HUES6 (cell line): ENCODE results near the gene BRF1.

Experiments used
- H3K27ac ChIP-seq: 2 replicates; pipeline ENCODE4 v1.7.0; 2013; ENCODE audit warnings: low read depth, mild to moderate bottlenecking, low read length, inconsistent platforms
- H3K27me3 ChIP-seq: 2 replicates; pipeline ENCODE4 v1.6.1; 2013; ENCODE audit warnings: low read length; ENCODE audit not compliant: control insufficient read depth, insufficient read depth
- H3K36me3 ChIP-seq: 2 replicates; pipeline ENCODE4 v1.6.1; 2013; ENCODE audit warnings: low read length; ENCODE audit not compliant: control insufficient read depth, insufficient read depth
- H3K4me1 ChIP-seq: 2 replicates; pipeline ENCODE4 v1.6.1; 2013; ENCODE audit warnings: low read length; ENCODE audit not compliant: control insufficient read depth, insufficient read depth
- H3K4me3 ChIP-seq: 2 replicates; pipeline ENCODE4 v1.5.1; 2013; ENCODE audit warnings: low read depth, low read length
- H3K9ac ChIP-seq: one replicate; pipeline ENCODE4 v1.6.1; 2013; ENCODE audit warnings: mild to moderate bottlenecking, low read length
- H3K9me3 ChIP-seq: 2 replicates; pipeline ENCODE4 v1.6.1; 2013; ENCODE audit warnings: low read depth, low read length; ENCODE audit not compliant: control insufficient read depth, insufficient read depth

Gene BRF1

DNA sequence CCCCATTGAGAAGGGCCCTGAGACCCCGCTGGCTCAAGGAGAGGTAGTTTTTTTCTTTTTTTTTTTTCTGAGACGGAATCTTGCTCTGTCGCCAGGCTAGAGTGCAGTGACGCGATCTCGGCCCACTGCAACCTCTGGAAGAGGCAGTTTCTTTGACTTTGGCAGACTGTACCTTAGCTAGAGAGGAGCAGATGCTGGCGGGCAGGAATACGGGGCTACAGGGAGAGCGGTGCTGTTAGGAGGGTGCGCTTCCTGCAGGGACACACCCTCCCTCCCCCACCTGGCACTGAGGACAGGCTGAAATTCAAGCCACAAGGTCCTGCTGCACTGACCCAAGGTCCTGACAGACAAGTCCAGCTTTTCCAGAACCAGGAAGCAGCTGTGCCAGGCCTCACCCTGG is 87.4 kb downstream of the BRF1 start:
- Histone ChIP-seq H3K4me3 (no peak overlapping the region), H3K9me3 (no peaks in the 10 kb centered on the region), H3K27me3 (no peaks in the 10 kb centered on the region), H3K27ac (no peak overlapping the region), H3K9ac (no peak overlapping the region), H3K4me1 (no peaks in the 10 kb centered on the region), H3K36me3 (peaks cover 22% of the 10 kb centered on the region; the same call in 1 of the 2 replicates)

DNA sequence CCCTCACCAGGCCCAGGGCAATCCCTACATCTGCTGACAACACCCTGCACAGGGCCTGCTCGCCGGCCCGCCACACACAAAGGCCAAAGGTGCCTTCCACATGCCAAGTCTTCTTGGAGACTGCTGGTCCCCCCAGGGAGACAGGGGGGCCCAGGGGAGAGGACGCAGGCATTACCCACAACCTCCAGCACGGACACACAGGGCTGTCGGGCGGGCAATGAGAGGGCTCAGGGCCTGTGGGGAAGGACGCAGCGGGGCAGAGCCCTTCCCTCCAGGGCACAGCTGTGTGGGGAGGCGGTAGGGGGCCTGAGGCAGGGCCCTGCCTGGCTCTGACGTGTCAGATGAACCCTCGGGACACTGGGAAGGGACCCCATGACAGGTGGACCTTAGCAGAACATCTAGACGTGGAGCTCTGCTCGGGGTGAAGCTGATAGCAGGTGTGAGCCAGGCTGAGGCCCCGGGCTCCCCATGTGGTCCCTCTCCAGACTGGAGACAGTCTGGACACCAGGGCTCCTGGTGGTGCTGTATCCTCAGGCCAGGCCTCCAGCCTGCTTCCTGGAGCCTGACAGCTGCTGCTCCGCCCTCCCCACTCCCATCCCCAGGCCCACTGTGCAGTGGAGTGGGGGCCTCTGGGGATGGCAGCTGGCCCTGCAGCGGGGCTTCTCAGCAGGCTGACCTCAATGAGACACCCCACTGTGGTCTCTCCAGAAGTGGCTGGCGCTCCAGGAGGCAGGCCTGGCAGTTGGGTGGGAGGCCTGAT is 88.1 kb downstream of the BRF1 start:
- Histone ChIP-seq H3K4me1 (no peaks in the 10 kb centered on the region), H3K36me3 (peaks cover 16% of the 10 kb centered on the region; the same call in 1 of the 2 replicates), H3K27ac (no peak overlapping the region), H3K9ac (no peak overlapping the region), H3K9me3 (no peaks in the 10 kb centered on the region), H3K27me3 (no peaks in the 10 kb centered on the region), H3K4me3 (no peak overlapping the region)

DNA sequence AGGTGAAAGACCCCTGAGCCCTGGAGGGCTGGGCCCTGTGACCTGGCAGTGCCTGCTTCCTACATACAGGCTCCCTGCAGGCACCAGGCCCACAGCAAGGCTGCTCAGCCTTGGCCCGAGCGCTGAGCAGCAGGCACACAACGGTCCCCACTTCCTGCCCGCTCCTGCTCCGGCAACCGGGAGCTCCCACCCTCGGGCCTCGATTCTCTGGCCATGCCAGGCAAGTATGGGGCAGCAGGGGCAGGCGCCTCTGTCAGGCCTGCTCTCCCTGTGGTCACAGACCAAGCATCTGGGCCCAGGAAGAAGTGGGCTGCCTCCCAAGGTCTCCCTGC is 89.1 kb downstream of the BRF1 start:
- Histone ChIP-seq H3K36me3 (peaks cover 13% of the 10 kb centered on the region; the same call in 1 of the 2 replicates), H3K9ac (no peak overlapping the region), H3K4me3 (no peak overlapping the region), H3K9me3 (no peaks in the 10 kb centered on the region), H3K27ac (no peak overlapping the region), H3K27me3 (no peaks in the 10 kb centered on the region), H3K4me1 (no peaks in the 10 kb centered on the region)

DNA sequence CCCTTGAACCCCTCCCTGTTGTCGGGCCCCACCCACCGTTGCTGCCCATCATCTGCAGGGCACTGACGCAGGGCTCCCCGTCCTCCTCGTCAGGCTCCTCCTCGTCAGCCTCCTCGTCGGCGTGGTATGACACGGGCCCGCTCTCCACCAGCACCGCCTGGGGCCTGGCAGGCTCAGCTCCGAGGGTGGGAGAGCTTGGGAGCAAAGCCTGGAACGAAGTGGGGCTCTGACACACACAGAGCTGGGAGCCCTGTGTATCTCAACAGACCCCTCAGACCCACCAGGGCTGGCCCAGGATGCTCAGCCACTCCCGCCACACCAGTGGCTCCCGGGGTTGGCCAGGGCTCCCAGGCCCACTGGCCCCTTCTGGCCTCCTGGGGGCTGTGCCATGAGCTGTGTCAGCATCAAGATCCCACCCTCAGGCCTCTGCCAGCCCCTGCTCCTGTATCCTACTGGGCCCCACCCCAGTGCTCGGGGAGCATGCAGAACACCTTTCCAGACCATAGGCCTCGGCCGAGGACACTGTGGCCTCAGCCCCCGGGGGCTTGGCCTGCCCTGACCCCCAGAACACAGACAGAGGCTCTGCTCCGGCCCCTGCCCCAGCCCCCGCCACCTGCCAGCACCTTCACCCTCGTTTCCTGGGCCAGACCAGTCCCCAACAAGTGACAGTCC is 89.6 kb downstream of the BRF1 start:
- H3K9ac ChIP-seq: no peak overlapping the region

DNA sequence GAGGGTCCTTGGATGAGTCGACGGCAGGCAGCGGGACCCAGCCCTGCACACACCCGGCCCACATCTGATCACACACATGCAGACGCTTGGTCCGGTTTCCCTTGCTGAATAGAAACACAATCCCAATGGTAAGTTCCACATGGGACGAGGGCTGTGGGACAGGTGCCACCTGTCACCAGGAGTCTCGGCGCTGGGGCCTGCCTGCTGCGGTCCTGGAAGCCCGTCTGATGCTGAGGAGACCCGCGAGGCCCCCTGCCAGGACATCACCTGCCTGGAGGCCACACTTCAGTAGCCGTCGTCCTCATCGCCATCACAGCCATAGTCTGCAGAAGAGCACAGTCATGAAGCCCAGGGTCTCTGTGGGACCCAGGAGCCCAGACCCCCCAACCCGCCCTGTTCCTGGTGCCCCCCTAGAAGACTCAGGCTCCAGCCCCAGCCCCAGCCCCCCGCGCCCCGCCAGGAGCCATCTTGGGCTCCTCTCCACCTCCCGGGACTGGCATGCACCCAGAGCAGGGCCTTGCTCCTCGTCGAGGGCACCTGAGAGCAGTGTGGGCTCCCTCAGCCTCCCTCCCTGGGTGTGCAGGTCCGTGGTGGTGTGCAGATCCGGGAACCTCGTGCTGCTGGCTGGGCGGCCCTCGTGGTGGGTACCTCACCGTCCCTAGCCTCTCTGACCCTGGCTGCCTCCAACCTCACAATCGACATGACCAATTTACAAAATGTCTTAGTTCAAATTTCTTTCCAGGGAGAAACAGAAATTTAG is 90.4 kb downstream of the BRF1 start:
- Histone ChIP-seq H3K27ac (no peak overlapping the region), H3K9me3 (no peaks in the 10 kb centered on the region), H3K9ac (no peak overlapping the region), H3K36me3 (peaks cover 9% of the 10 kb centered on the region; the same call in 1 of the 2 replicates), H3K27me3 (no peaks in the 10 kb centered on the region), H3K4me3 (no peak overlapping the region), H3K4me1 (no peaks in the 10 kb centered on the region)

More for the DNA sequence above, 89.6 kb downstream of the BRF1 start:
- H3K36me3 ChIP-seq: peaks cover 13% of the 10 kb centered on the region; the same call in 1 of the 2 replicates
- H3K4me3 ChIP-seq: no peak overlapping the region
- no peak overlapping the region for H3K27ac ChIP-seq
- no peaks in the 10 kb centered on the region for H3K27me3 ChIP-seq
- no peaks in the 10 kb centered on the region for H3K9me3 ChIP-seq
- no peaks in the 10 kb centered on the region for H3K4me1 ChIP-seq

DNA sequence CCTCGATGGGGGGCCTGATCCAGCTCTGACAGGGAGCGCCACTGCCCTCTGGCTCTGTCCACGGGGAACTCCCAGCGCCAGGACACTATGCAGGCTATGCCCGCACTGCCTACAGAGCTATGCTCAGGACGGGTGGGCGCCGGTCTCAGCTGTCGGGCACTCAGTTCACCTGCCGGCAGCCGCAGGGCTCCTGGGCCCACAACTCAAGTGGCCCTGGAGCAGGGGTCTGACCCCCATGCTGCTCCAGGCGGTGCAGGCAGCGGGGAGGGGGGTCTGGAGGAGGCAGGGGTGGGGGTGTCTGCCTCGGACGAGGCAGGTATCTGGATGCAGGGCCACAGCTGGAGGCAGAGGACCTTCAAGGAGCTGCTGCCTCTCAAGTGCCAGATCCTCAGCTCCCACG is 91.2 kb downstream of the BRF1 start:
- H3K9ac ChIP-seq: no peak overlapping the region
- peaks cover 9% of the 10 kb centered on the region; the same call in 1 of the 2 replicates for H3K36me3 ChIP-seq
- no peak overlapping the region for H3K27ac ChIP-seq
- no peak overlapping the region for H3K4me3 ChIP-seq
- no peaks in the 10 kb centered on the region for H3K27me3 ChIP-seq
- no peaks in the 10 kb centered on the region for H3K4me1 ChIP-seq
- H3K9me3 ChIP-seq: no peaks in the 10 kb centered on the region

DNA sequence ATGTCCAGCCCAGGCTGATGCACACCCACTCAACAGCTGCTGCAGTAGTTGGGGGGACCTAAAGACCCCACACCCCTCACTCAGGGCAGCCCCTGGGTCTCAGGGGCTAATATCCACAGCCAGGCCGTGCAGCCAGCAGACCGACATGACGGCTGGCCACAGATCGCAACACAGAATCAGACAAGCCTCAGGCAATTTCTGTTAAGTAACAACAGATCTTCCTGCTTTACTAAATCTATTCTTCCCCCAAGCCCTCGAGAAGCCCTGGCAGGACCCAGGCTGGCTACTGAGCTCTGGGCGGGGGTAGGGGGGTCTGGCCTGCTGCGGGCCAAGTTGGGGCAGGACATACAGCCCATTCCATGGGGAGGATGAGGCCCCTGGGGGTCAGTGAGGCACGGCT is 91.7 kb downstream of the BRF1 start:
- H3K9me3 ChIP-seq: no peaks in the 10 kb centered on the region

DNA sequence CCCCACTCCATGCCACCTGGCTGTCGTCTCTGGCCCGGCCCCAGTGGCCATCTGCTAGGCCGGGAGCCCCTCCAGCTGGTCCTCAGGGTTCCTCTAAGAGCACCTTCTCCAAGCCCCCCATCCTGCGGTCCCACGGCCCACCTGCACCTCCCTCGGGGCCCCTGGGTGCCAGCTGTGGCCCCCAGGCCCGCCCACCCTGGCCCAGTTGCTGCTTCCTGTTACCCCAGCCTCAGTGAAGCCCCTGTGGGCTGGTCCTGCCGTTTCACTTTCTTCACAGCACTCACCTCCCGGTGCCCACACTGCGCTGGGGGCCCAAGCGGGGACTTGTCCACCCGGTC is 92.1 kb downstream of the BRF1 start:
- Histone ChIP-seq H3K9ac (no peak overlapping the region), H3K27ac (no peak overlapping the region), H3K4me3 (no peak overlapping the region), H3K36me3 (peaks cover 9% of the 10 kb centered on the region; the same call in 1 of the 2 replicates), H3K27me3 (no peaks in the 10 kb centered on the region; the same call in 1 of the 2 replicates), H3K9me3 (no peaks in the 10 kb centered on the region), H3K4me1 (no peaks in the 10 kb centered on the region)

More for the DNA sequence above, 91.7 kb downstream of the BRF1 start:
- no peaks in the 10 kb centered on the region for H3K27me3 ChIP-seq
- H3K4me1 ChIP-seq: no peaks in the 10 kb centered on the region
- H3K9ac ChIP-seq: no peak overlapping the region
- H3K36me3 ChIP-seq: peaks cover 9% of the 10 kb centered on the region; the same call in 1 of the 2 replicates
- no peak overlapping the region for H3K4me3 ChIP-seq
- no peak overlapping the region for H3K27ac ChIP-seq

DNA sequence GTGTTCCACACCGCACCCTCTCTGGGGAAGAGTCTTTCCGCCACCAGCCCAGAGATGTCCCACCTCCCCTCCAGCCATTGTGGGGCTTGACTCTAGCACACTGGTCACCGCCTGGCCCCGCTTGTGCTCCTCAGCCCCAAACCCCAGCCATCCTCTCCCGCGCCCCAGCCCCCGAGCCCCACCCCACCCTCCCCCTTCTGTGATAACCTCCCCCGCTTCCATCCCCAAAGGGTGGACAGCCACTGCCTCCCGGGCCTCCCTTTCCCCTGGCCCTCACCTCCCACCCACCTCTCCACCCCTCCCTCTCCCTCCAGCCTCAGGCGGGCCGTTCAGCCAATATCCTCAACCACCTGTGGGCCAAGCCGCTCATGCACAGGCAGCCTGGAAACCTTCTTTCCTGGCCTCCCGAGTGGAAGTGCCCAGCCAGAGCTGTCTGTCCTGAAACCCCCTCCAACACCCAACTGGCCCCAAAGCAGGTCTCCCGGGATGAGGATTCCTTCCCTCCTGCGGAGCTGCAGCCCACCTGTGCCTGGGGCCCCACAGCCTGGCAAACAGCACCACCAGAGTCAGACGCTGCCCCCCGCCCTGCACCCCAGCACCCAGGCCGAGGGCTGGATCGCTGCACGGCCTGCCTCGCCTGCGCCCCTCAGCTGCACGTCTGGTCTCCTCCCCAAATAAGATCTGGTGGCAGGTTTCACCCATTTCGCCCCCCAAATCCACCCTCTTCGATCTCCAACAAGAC is 92.6 kb downstream of the BRF1 start:
- Histone ChIP-seq H3K27me3 (no peaks in the 10 kb centered on the region; the same call in 1 of the 2 replicates), H3K9ac (no peak overlapping the region), H3K36me3 (peaks cover 9% of the 10 kb centered on the region; the same call in 1 of the 2 replicates), H3K27ac (no peak overlapping the region), H3K4me1 (peaks cover 1% of the 10 kb centered on the region), H3K9me3 (no peaks in the 10 kb centered on the region), H3K4me3 (no peak overlapping the region)

DNA sequence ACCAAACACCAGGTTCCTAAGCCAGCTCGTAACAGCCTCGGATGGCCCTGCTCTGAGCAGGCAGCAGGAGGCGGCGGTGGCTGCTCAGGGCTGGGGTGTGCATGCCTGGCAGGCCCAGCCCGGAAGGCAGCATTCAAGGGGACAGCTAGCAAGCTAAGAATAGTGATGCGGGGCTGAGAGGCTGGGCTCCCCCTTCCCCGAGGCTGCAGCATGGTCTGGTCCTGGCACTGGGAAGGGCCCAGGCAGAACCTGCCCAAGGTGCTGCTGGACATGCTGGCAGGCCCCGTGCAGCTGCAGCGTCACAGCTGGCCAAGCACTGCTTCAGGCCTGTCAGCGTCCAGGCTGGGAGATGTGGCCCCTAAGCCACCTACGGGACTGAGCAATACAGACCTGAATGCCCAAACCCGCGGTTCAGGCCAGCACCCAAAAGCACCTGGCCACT is 93.3 kb downstream of the BRF1 start:
- no peaks in the 10 kb centered on the region for H3K9me3 ChIP-seq
- peaks cover 3% of the 10 kb centered on the region for H3K4me1 ChIP-seq

More for the DNA sequence above, 93.3 kb downstream of the BRF1 start:
- Histone ChIP-seq H3K27me3 (no peaks in the 10 kb centered on the region; the same call in 1 of the 2 replicates), H3K27ac (no peak overlapping the region), H3K4me3 (no peak overlapping the region), H3K9ac (no peak overlapping the region), H3K36me3 (peaks cover 9% of the 10 kb centered on the region; the same call in 1 of the 2 replicates)
